Skin of body (tissue), 2 donors: ENCODE results near the gene PFAS. TPM values are rescaled to one million over a fixed set of nuclear protein-coding genes. Genes with fewer than 3 reads are reported as not detected.

Experiments
- DNase-seq: peaks from one replicate; lab custom pipeline; 2025; lab: John Stamatoyannopoulos, UW
- total RNA-seq: library from RNA; depleted of rRNA; stranded (reverse); fragments of >200 nt; gene quantifications from one replicate; pipeline ENCODE4 v1.2.3, GENCODE V29; 2014

Gene PFAS
- total RNA-seq, 1 donor from 2014 or later = 20.1 TPM

GRCh38 chr17:8300627-8301242 lies 51.6 kb downstream of the PFAS start:
- peak; percentile 20 for DNase-seq

- no peak for DNase-seq
Observed at GRCh38 chr17:8310601-8311123, 61.6 kb downstream of the PFAS start.

- DNase-seq = no peak
Observed at GRCh38 chr17:8311131-8311790, 62.2 kb downstream of the PFAS start.

- DNase-seq = no peak
Observed at GRCh38 chr17:8312251-8312650, 63.2 kb downstream of the PFAS start.

- no peak for DNase-seq
Observed at GRCh38 chr17:8312726-8313600, 63.9 kb downstream of the PFAS start.

- no peak for DNase-seq
Observed at GRCh38 chr17:8314797-8315763, 66.0 kb downstream of the PFAS start.

GRCh38 chr17:8315764-8316217 lies 66.7 kb downstream of the PFAS start:
- no peak for DNase-seq

- no peak for DNase-seq
Observed at GRCh38 chr17:8318010-8318935, 69.2 kb downstream of the PFAS start.

Other genes with a start within 250 kb of the PFAS start
- 0.39 TPM for gene GUCY2D, start 246.7 kb upstream of the PFAS start, total RNA-seq
- gene ALOX15B, start 210.2 kb upstream of the PFAS start, total RNA-seq = 0.89 TPM
- 10.9 TPM for gene ALOX12B, start 161.6 kb upstream of the PFAS start, total RNA-seq
- gene ALOXE3, start 130.8 kb upstream of the PFAS start, total RNA-seq = 3.2 TPM
- 0.10 TPM for gene HES7, start 125.2 kb upstream of the PFAS start, total RNA-seq
- gene PER1, start 96.9 kb upstream of the PFAS start, total RNA-seq = 83.5 TPM
- gene VAMP2, start 86.3 kb upstream of the PFAS start, total RNA-seq = 18.0 TPM
- gene TMEM107, start 72.9 kb upstream of the PFAS start, total RNA-seq = 21.6 TPM
- gene BORCS6, start 59.1 kb upstream of the PFAS start, total RNA-seq = 4.6 TPM
- 12.4 TPM for gene AURKB, start 38.7 kb upstream of the PFAS start, total RNA-seq
- 13.2 TPM for gene CTC1, start 1.2 kb upstream of the PFAS start, total RNA-seq
- gene RANGRF, start 39.4 kb downstream of the PFAS start, total RNA-seq = 6.3 TPM
- 0.49 TPM for gene SLC25A35, start 46.1 kb downstream of the PFAS start, total RNA-seq
- gene ARHGEF15, start 61.0 kb downstream of the PFAS start, total RNA-seq = 3.6 TPM
- not detected for gene ODF4, start 90.6 kb downstream of the PFAS start, total RNA-seq
- gene RPL26, start 133.9 kb downstream of the PFAS start, total RNA-seq = 2,559 TPM
- 3.3 TPM for gene RNF222, start 148.5 kb downstream of the PFAS start, total RNA-seq
- gene NDEL1, start 186.6 kb downstream of the PFAS start, total RNA-seq = 98.7 TPM